ENCODE results near the gene ZBTB38. TPM values are rescaled to one million over a fixed set of nuclear protein-coding genes. Genes with fewer than 3 reads are reported as not detected.
A peak's percentile ranks its signal among the peaks of the same experiment; 100 is the strongest.

The ZBTB38 gene
- total and polyA plus RNA-seq, 2 donors: 42.4 to 124 TPM

DNA sequence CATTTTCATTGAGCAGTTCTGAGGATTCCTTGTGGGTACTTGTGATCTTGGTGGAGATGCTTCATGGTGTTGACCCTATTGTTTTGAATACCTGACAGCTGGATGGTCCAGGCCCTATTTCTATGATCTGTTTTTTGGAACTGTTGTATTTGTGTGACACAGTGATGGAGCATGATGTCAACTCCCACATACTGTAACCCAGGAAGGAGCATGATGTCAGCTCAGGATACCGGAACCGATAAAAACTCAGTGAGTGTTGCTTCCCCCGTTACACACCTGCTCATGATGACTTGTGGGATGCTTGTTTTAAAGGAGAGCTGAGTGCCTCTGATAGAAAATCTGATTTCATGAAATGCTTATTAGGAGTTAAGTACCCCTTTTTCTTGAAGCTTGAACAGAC is 45.1 kb downstream of the ZBTB38 start:
- Histone ChIP-seq H3K36me3 (ENCODE audit: insufficient read depth) (peaks cover 3% of the 10 kb centered on the region), H3K4me3 (ENCODE audit: low read depth, low read length) (no peak overlapping the region), H3K27ac (ENCODE audit: low read depth) (peak overlapping the region; percentile 83), H3K4me1 (ENCODE audit: insufficient read depth) (peaks cover 2% of the 10 kb centered on the region)
- DNase-seq (ENCODE audit: extremely low spot score): no peak
- 82% methylated on average over 3 of the region's 3 CpGs for WGBS

- H3K27ac ChIP-seq (ENCODE audit: low read depth): peak overlapping the region; percentile 83
- H3K36me3 ChIP-seq (ENCODE audit: insufficient read depth): peaks cover 3% of the 10 kb centered on the region
- 64% methylated on average over 11 of the region's 11 CpGs for WGBS
- no peak for DNase-seq (ENCODE audit: extremely low spot score)
- H3K4me3 ChIP-seq (ENCODE audit: low read depth, low read length): no peak overlapping the region
- peaks cover 2% of the 10 kb centered on the region for H3K4me1 ChIP-seq (ENCODE audit: insufficient read depth)
Observed at GRCh38 chr3:141413801-141414689, 45.7 kb downstream of the ZBTB38 start.

- H3K4me3 ChIP-seq (ENCODE audit: low read depth, low read length): no peak overlapping the region
- peaks cover 3% of the 10 kb centered on the region for H3K36me3 ChIP-seq (ENCODE audit: insufficient read depth)
- no peak for DNase-seq (ENCODE audit: extremely low spot score)
- H3K4me1 ChIP-seq (ENCODE audit: insufficient read depth): no peaks in the 10 kb centered on the region
- peak overlapping the region; percentile 3 for H3K27ac ChIP-seq (ENCODE audit: low read depth)
- WGBS: 87% methylated on average over 5 of the region's 5 CpGs
Observed at GRCh38 chr3:141414800-141415462, 46.6 kb downstream of the ZBTB38 start.

GRCh38 chr3:141415953-141416352 is 47.6 kb downstream of the ZBTB38 start:
- H3K27ac ChIP-seq (ENCODE audit: low read depth): no peak overlapping the region
- WGBS: 69% methylated on average over 3 of the region's 3 CpGs
- H3K4me1 ChIP-seq (ENCODE audit: insufficient read depth): no peaks in the 10 kb centered on the region

More at GRCh38 chr3:141415953-141416352, 47.6 kb downstream of the ZBTB38 start:
- no peak overlapping the region for H3K4me3 ChIP-seq (ENCODE audit: low read depth, low read length)
- no peak for DNase-seq (ENCODE audit: extremely low spot score)
- H3K36me3 ChIP-seq (ENCODE audit: insufficient read depth): peaks cover 3% of the 10 kb centered on the region

Other genes starting within 250 kb of the ZBTB38 start
- gene PXYLP1, start 136.7 kb upstream of the ZBTB38 start, total RNA-seq: 32.6 TPM
- 6.2 TPM for gene PXYLP1, start 136.7 kb upstream of the ZBTB38 start, polyA plus RNA-seq
- gene RASA2, start 118.5 kb downstream of the ZBTB38 start, total RNA-seq: 38.8 TPM
- 5.9 TPM for gene RASA2, start 118.5 kb downstream of the ZBTB38 start, polyA plus RNA-seq

All from urinary bladder (tissue), 4 donors.